ENCODE data around the gene SFRP2.

The SFRP2 gene

GRCh38 chr4:153788413-153789276, at the start of gene SFRP2:
SFRP2 (minus strand) TSS chr4:153789083; CDS start chr4:153788835, 248 bp downstream.
- no peak for DNase-seq

GRCh38 chr4:153838564-153838963, 49.7 kb upstream of the SFRP2 start:
- no peak for DNase-seq

GRCh38 chr4:153834901-153835300, 46.0 kb upstream of the SFRP2 start:
- DNase-seq, result no peak

- no peak for DNase-seq
Measured at GRCh38 chr4:153832720-153833287, 43.9 kb upstream of the SFRP2 start.

GRCh38 chr4:153832054-153832453, 43.2 kb upstream of the SFRP2 start:
- no peak for DNase-seq

- no peak for DNase-seq
Measured at GRCh38 chr4:153831245-153831644, 42.4 kb upstream of the SFRP2 start.

- no peak for DNase-seq
Measured at GRCh38 chr4:153825691-153826090, 36.8 kb upstream of the SFRP2 start.

GRCh38 chr4:153825126-153825525, 36.2 kb upstream of the SFRP2 start:
- DNase-seq, result no peak

- DNase-seq, result no peak
Measured at GRCh38 chr4:153824501-153824900, 35.6 kb upstream of the SFRP2 start.

- no peak for DNase-seq
Measured at GRCh38 chr4:153823483-153823882, 34.6 kb upstream of the SFRP2 start.

- no peak for DNase-seq
Measured at GRCh38 chr4:153822316-153822715, 33.4 kb upstream of the SFRP2 start.

GRCh38 chr4:153817466-153817865, 28.6 kb upstream of the SFRP2 start:
- DNase-seq, result no peak

GRCh38 chr4:153816542-153816941, 27.7 kb upstream of the SFRP2 start:
- no peak for DNase-seq

- DNase-seq, result no peak
Measured at GRCh38 chr4:153814789-153815188, 25.9 kb upstream of the SFRP2 start.

GRCh38 chr4:153809916-153810810, 21.3 kb upstream of the SFRP2 start:
- no peak for DNase-seq

GRCh38 chr4:153809307-153809706, 20.4 kb upstream of the SFRP2 start:
- no peak for DNase-seq

- no peak for DNase-seq
Measured at GRCh38 chr4:153808175-153808574, 19.3 kb upstream of the SFRP2 start.

GRCh38 chr4:153806073-153806472, 17.2 kb upstream of the SFRP2 start:
- no peak for DNase-seq

- no peak for DNase-seq
Measured at GRCh38 chr4:153804722-153805121, 15.8 kb upstream of the SFRP2 start.

GRCh38 chr4:153799694-153800074, 10.8 kb upstream of the SFRP2 start:
- DNase-seq, result no peak

GRCh38 chr4:153798901-153799693, 10.2 kb upstream of the SFRP2 start:
- DNase-seq, result no peak

- no peak for DNase-seq
Measured at GRCh38 chr4:153798420-153798819, 9.5 kb upstream of the SFRP2 start.

- DNase-seq, result no peak
Measured at GRCh38 chr4:153794006-153794405, 5.1 kb upstream of the SFRP2 start.

Data from COR-L47 (cell line).